Type B pancreatic cell (in vitro differentiated cells): ENCODE data around the gene GTF2H4. TPM values are rescaled to one million over a fixed set of nuclear protein-coding genes. Genes with fewer than 3 reads are reported as not detected.
A peak's percentile ranks its signal among the peaks of the same experiment; 100 is the strongest.

Experiments used
- DNase-seq: peaks from one replicate; pipeline ENCODE4 v3.0.0; 2021; ENCODE audit warnings: mixed read lengths; ENCODE audit not compliant: unreplicated experiment; ENCODE audit errors: extremely low spot score
- H3K27ac Mint-ChIP-seq: 2 replicates; pipeline ENCODE4 v1.8.0; 2021; ENCODE audit warnings: mild to moderate bottlenecking, mixed read lengths
- H3K27me3 Mint-ChIP-seq: 2 replicates; pipeline ENCODE4 v1.8.0; 2021; ENCODE audit warnings: mixed read lengths
- H3K36me3 Mint-ChIP-seq: 2 replicates; pipeline ENCODE4 v1.8.0; 2021; ENCODE audit warnings: mixed read lengths
- H3K4me1 Mint-ChIP-seq: one replicate; pipeline ENCODE4 v1.8.0; 2021; ENCODE audit warnings: mixed read lengths; ENCODE audit not compliant: unreplicated experiment
- H3K4me3 Mint-ChIP-seq: 2 replicates; pipeline ENCODE4 v1.8.0; 2021; ENCODE audit warnings: mild to moderate bottlenecking, mixed read lengths
- H3K9me3 Mint-ChIP-seq: 2 replicates; pipeline ENCODE4 v1.8.0; 2021; ENCODE audit warnings: mixed read lengths
- total RNA-seq: library from RNA; stranded (reverse); gene quantifications from 2 replicates; pipeline ENCODE4 v1.2.1, GENCODE V29; 2021; ENCODE audit warnings: low replicate concordance
- TF ChIP-seq, protein P1 (sequence below): fragments of 200-600 bp; sonication (generic); conservative IDR thresholded peaks from 2 replicates; pipeline ENCODE4 v1.5.0; 2021; ENCODE audit warnings: antibody characterized with exemption, mild to moderate bottlenecking

The GTF2H4 gene
- total RNA-seq, 1 donor from 2014 or later = 78.7 TPM

DNA sequence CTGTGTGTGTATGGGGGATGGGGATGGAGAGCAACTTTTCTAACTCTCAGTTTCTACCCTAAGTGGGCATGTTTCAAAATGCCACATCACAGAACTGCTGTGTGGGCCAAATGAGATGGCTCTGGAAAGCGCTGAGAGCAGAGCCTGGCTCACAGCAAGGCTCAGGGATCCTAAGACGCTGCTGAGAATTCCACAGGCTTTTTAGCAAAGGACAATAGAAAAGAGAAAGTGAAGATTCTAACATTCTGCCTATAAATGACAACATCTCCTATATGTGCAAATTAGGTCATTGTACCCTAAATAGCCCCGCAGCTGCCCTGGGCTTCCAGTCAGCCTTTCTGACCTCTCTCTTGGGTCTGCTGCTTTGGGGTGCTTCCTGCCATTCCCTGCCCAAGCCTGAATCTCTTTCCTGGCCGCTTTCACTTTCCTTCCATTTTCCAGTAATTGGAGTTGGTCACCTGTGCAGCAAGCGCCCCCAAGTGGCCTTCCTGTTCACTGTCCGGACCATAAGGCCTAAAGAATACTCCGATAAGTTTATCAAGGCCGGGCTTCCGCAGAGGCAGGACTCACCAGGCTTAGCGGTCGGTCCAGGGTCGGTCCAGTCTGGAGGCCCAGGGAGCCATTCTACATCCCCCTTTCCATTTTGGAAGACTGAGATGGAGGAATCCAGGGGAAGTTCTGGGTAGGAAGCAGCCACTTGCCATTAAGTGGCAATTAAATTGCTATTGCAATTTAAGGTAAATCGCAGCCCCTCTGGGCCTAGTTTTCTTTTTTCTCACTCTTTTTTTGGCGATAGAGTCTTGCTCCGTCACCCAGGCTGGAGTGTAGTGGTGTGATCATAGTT, 30.4 kb upstream of the GTF2H4 start:
- DNase-seq = peak; percentile 85
- Mint-ChIP-seq H3K4me3 (peak overlapping the region; percentile 77), H3K9me3 (peaks cover 7% of the 10 kb centered on the region), H3K36me3 (no peaks in the 10 kb centered on the region), H3K27me3 (no peaks in the 10 kb centered on the region), H3K4me1 (peaks cover 44% of the 10 kb centered on the region), H3K27ac (peak overlapping the region; percentile 81)
- TF ChIP-seq, protein P1, sequence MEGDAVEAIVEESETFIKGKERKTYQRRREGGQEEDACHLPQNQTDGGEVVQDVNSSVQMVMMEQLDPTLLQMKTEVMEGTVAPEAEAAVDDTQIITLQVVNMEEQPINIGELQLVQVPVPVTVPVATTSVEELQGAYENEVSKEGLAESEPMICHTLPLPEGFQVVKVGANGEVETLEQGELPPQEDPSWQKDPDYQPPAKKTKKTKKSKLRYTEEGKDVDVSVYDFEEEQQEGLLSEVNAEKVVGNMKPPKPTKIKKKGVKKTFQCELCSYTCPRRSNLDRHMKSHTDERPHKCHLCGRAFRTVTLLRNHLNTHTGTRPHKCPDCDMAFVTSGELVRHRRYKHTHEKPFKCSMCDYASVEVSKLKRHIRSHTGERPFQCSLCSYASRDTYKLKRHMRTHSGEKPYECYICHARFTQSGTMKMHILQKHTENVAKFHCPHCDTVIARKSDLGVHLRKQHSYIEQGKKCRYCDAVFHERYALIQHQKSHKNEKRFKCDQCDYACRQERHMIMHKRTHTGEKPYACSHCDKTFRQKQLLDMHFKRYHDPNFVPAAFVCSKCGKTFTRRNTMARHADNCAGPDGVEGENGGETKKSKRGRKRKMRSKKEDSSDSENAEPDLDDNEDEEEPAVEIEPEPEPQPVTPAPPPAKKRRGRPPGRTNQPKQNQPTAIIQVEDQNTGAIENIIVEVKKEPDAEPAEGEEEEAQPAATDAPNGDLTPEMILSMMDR = peak; percentile 92

DNA sequence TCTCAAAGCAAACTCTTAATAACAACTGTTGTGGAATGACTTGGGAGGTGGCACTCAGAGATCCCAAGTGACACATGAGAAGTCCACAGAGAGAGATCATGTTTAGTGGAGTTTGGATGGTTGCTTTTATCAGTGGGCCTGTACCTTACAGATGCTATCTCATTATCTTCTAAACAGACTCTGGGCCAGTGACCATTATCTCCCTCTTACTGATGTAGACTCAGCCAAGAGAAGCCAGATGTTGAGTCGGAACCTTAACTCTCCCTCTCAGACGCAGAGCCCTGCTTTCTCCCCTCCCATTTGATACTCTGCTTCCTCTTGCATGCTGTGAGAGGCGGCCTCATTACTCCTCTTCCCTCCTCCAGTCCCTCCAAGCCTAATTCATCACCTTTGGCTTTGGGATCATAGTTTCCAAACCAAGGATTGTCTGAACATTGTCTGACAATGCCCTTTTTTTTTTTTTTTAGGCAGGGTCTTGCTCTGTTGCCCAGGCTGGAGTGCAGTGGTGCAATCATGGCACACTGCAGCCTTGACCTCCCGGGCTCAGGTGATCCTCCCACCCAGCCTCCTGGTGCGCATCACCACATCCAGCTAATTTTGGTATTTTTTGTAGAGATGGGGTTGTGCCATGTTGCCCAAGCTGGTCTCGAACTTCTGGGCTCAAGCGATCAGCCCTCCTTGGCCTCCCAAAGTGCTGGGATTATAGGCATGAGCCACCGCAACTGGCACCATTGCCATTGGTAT, 28.2 kb upstream of the GTF2H4 start:
- no peak for DNase-seq
- peaks cover 52% of the 10 kb centered on the region for H3K4me1 Mint-ChIP-seq
- no peaks in the 10 kb centered on the region for H3K9me3 Mint-ChIP-seq
- H3K27ac Mint-ChIP-seq = peak overlapping the region; percentile 87
- TF ChIP-seq, protein P1 = no peak
- H3K27me3 Mint-ChIP-seq = no peaks in the 10 kb centered on the region
- H3K36me3 Mint-ChIP-seq = no peaks in the 10 kb centered on the region
- H3K4me3 Mint-ChIP-seq = peak overlapping the region; percentile 92

DNA sequence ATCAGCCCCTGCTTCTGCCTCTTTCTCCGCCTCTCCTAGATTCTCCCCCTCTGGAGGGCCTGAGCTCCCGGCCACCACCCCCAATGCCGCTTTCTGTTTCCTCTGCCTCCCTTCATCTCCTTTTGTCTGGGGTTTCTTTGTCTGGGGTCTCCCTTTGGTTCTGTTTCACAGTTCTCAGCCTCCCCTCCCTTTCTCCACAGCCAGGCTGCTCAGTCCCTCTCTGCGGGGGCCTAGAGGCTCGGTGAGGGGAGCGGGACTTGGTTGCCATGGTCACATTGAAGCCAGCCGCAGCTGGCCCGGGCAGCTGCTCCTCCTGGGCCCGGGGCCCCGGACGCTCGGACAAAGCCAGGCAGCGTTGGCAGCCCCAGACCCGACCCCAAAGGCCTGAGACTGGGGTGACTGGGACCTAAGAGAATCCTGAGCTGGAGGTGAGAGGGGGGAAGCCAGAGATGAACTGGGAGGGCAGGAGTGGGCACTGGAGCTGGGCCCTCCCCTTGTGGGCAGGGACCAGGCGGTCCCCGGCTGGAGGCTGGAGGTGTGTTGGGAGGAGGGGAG, 27.2 kb upstream of the GTF2H4 start:
- H3K4me3 Mint-ChIP-seq = peak overlapping the region; percentile 92
- H3K36me3 Mint-ChIP-seq = peaks cover 5% of the 10 kb centered on the region
- TF ChIP-seq, protein P1 = no peak
- H3K9me3 Mint-ChIP-seq = no peaks in the 10 kb centered on the region
- H3K27me3 Mint-ChIP-seq = no peaks in the 10 kb centered on the region
- no peak for DNase-seq
- H3K4me1 Mint-ChIP-seq = peaks cover 59% of the 10 kb centered on the region
- peak overlapping the region; percentile 97 for H3K27ac Mint-ChIP-seq

DNA sequence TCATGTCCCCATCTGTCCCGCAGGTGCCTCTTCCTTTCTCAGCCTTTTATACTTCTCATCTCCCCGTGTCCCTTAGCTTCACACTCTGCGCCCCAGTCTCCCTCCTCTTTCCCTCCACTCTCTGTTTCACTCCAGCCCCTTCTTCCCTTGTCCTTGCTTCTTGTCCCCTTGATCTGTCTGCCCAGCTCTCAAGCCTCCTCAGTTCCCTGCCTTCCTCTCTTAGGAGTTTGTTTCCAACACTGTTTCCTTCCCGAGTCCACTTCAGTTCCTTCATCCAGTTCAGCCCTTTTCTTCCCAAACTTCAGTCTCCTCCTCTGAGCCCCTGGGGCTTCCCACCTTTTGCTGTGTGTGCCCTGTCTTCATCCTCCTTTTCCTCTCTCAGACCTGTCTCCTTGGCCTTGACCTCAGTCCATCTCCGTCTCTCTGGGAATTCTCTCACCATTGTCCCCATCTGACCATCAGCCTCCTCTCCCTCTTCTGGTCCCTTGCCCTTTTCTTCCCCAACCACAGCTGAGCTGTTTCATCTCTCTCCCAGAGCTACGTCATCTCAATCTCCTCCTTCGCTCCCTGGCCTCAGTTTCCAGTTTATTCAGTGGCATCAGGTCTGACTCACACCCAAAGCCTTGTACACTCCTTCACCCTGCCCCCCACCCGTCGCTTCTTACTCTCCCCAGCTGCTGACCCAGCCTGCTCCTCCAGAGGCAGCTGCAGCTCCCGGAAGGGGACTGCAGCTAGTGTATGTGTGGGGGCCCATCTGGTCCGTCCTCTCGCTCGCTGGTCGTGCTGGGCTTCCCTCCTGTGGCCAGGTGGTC, 26.4 kb upstream of the GTF2H4 start:
- Mint-ChIP-seq H3K4me1 (peaks cover 67% of the 10 kb centered on the region), H3K27me3 (no peaks in the 10 kb centered on the region), H3K36me3 (peaks cover 5% of the 10 kb centered on the region), H3K27ac (peak overlapping the region; percentile 97), H3K9me3 (no peaks in the 10 kb centered on the region), H3K4me3 (peak overlapping the region; percentile 92)
- TF ChIP-seq, protein P1 = no peak
- no peak for DNase-seq

DNA sequence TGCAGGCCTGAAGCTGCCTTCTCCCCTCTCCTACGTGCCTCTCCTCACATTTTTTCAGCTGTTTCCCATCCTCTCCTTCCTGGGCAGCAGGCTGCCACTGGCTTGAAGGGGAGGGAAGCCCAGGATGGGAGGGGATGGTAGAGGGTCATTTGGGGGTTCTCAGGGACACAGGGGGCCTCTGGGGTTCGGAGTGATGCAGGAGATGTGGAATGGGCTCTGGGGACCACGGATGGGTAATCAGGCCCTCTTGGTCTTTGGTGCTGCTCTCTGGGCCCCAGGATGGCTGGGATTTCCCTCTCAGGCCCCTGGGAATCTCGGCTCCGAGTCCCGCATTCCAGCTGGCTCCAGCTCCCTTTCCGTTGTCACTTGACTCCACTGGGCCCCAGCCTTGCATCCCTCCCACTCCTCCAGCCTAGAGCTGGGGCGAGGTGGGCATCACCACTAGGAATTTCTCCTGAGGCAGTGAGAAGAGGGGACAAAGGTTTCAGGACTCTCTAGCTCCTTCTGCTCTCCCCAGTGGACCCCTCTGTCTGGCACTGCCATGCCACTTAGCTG, 25.7 kb upstream of the GTF2H4 start:
- DNase-seq = no peak
- no peaks in the 10 kb centered on the region for H3K9me3 Mint-ChIP-seq
- H3K27me3 Mint-ChIP-seq = no peaks in the 10 kb centered on the region
- peak overlapping the region; percentile 92 for H3K4me3 Mint-ChIP-seq
- peaks cover 5% of the 10 kb centered on the region for H3K36me3 Mint-ChIP-seq
- H3K27ac Mint-ChIP-seq = peak overlapping the region; percentile 97
- TF ChIP-seq, protein P1 = no peak
- peaks cover 70% of the 10 kb centered on the region for H3K4me1 Mint-ChIP-seq
